SK-MEL-5 (cell line): ENCODE data around the gene SLC17A1. TPM values are rescaled to one million over a fixed set of nuclear protein-coding genes. Genes with fewer than 3 reads are reported as not detected.

Source experiments
- DNase-seq: peaks from one replicate; pipeline ENCODE4 v3.0.0-alpha.2; 2016; ENCODE audit warnings: low read depth, low spot score
- in situ Hi-C: cut with HindIII; loops from 2 replicates; pipeline ENCODE4 v1.10.0; 2016; ENCODE audit warnings: low sequenced_read_pairs, high pct_unique_total_duplicates, low pct_unique_long_range_greater_than_20kb
- total RNA-seq: library from RNA; depleted of rRNA; stranded (reverse); fragments of >200 nt; shearing (Covaris generic); gene quantifications from 2 replicates; pipeline ENCODE4 v1.2.3, GENCODE V29; 2014; rRNA removed

The SLC17A1 gene
- total RNA-seq, 1 experiment from 2014 or later, result not detected

DNA sequence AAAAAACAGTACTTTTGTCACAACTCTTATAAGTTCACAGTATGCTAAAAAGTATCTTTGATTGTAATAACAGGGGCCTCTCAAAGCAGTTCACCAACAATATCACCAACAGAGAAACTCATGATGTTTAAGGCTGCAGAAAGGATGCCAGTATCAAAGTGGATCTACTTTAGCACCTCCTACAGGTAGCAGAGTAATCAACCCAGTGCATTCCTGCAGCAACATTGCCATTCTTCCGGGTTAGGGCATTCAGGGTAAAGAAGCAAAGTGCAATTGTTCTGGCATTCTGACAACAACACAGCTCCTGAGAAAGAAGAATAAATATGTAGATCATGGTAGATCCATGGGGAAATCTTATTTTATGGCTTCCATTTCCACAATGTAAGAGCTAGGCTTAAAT, 84.9 kb downstream of the SLC17A1 start:
- no peak for DNase-seq
- in situ Hi-C loops, result no loop called here

DNA sequence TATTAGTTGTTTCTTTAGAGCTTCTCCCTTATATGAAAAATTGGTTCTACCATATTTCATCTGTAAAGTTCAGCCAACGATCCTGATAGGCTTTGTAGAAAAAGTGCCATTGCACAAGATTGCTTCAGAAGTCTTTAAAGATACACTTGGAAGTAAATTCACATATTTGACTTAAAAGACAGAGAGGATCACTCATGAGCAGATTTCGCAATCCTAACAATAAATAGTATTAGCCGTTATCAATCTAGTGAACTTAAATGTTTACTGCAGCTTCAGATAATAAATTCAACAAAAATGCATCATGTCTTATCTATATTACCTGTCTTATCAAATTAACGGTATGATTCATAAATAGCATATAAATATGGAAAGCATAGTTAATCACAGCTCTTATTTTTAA, 86.0 kb downstream of the SLC17A1 start:
- no peak for DNase-seq

DNA sequence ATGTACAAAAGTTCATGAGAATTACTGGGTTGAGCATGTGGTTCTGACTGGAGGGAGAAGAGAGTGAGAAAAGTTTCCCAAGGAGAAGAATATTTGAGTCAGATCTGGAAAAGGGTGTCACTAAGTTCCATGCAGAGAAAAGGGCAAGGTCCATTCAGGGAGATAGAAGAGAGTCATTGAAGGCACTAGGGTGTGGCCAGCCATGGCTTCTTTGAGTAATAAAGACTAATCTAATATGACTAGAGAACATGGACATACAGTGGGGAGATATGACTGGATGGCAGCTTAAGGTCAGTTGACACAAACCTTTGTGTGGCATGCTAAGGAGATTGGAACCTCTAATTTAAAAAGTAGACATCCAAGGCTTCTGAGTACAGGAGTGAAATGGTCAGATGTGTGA, 88.0 kb downstream of the SLC17A1 start:
- in situ Hi-C loops, result no loop called here
- no peak for DNase-seq

More for the DNA sequence above, 86.0 kb downstream of the SLC17A1 start:
- in situ Hi-C loops, result no loop called here

DNA sequence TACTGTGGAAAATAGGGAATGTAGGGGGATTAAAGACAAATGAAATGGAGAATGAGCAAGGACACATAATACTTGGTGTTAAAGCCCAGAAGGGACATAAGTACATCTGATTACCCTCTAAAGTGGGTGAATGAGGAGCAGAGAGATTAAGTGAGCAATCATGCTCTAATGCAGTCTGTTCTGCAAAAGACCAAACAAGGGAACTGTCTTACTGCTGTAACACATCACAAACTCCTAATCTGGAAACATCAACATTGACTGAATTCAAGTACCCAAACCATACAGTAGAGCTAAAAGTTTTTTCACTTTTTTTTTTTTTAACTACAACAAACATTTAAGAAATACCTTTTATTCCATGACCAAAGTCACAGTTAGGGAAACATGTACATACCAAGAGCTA, 96.6 kb downstream of the SLC17A1 start:
- in situ Hi-C loops, result no loop called here
- no peak for DNase-seq

Other genes with a start within 250 kb of the SLC17A1 start
- 0.26 TPM in 1 of 2 replicates, not detected in the other for gene SCGN, start 179.8 kb downstream of the SLC17A1 start, total RNA-seq
- not detected in 2 replicates for gene SLC17A4, start 77.3 kb downstream of the SLC17A1 start, total RNA-seq
- gene SLC17A3, start 42.2 kb upstream of the SLC17A1 start, total RNA-seq, result not detected in 2 replicates
- not detected in 2 replicates for gene SLC17A2, start 98.6 kb upstream of the SLC17A1 start, total RNA-seq
- gene TRIM38, start 130.8 kb upstream of the SLC17A1 start, total RNA-seq, result 15.0 and 15.7 TPM in 2 replicates